ENCODE measurements around the gene RBBP4. TPM values are rescaled to one million over a fixed set of nuclear protein-coding genes. Genes with fewer than 3 reads are reported as not detected.

RBBP4 gene
- 10 to 100 TPM; 28.3 to 47.0 TPM for polyA plus RNA-seq

DNA sequence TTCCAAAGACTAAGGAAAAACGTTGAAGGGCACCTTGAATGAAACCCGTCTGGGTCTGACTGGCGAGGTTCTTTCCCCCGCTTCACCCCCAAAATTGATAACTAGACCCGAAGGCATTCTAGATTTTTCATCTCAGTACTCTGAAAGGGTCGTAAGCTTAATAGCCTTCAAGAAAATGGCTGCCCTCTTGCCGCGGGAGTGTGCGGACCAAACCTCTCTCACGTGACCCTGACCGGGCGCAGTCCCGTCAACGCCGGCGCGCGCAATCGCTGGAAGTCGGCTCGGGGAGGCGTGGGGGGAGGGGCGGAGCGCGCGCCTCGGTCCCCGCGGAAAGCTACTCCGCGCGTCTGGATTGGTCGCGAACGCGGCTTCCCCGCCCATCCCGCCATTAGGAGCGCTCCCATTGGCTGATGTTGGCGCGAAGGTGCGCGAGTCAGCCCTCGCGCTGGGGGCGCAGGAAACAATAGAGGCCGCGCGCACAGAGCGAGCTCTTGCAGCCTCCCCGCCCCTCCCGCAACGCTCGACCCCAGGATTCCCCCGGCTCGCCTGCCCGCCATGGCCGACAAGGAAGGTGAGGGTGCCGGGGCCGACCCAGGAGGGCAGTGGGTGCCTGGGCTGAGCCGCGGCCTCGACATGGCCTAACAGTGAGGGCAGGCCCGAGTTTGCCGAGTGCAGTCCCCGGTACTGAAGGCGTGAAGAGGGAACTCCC is at the start of gene RBBP4:
Gene RBBP4, plus strand, starts transcription at position 457 of the 709 bp plus-strand sequence. Its CDS starts 99 bp downstream, at position 556.
- Histone ChIP-seq H3K27me3 (ENCODE audit: control insufficient read depth in 1 of 2, insufficient read depth in 2 of 2, low read length in 2 of 2) (no peaks in the 10 kb centered on the region), H3K9me3 (ENCODE audit: control insufficient read depth in 2 of 2, insufficient read depth in 1 of 2, low read depth in 1 of 2, low read length in 1 of 2) (no peaks in the 10 kb centered on the region), H3K4me1 (ENCODE audit: control insufficient read depth in 2 of 2, insufficient read depth in 2 of 2, low read length in 1 of 2) (peaks cover 0 to 5% of the 10 kb centered on the region in 2 donors), H3K27ac (ENCODE audit: low read depth in 2 of 2, low read length in 1 of 2) (peak within 1 kb of the TSS; percentile 92 to 98), H3K36me3 (ENCODE audit: control insufficient read depth in 2 of 2, insufficient read depth in 2 of 2, low read length in 1 of 2) (peaks cover 3 to 6% of the 10 kb centered on the region in 2 donors), H3K4me3 (ENCODE audit: low read depth in 1 of 2, low read length in 2 of 2) (peak within 1 kb of the TSS; percentile 85 to 94)
- WGBS, 2 donors, result 0 to 1% methylated on average over 67 of the region's 67 CpGs

DNA sequence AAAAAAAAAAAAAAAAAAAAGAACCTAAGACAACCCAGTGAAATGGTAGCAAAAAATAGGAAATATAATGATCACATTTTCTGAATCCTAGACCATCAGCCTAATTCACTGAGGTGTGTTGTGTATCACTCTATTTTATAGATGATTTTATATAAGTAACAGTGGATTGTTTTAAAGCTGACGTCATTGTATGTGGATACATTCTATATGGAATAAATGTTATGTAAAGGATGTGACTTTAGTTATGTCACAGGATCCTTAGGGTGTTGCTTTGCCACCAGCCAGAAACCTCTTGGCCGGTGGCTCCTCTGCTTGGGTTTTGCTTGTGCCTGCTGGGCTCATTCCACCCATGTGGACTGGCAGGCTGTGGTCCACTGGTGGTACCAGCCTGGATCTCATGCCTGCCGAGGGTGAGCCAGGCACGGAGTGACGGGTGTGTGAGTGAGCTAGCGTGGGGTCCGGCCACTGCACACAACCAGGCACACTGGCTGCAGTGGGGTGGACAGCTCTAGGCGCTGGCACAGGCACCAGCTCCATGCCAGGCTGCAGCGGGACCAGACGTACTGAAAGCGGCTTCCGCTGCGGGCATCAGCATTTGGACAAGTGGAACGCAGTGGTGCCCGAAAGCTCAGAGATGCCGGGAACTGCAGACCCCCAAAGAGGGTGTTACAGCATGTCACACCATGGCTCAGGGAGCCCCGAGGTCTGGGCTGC is 45.1 kb upstream of the RBBP4 start:
- H3K4me1 ChIP-seq (ENCODE audit: control insufficient read depth in 2 of 2, insufficient read depth in 2 of 2, low read length in 1 of 2), result no peaks in the 10 kb centered on the region
- H3K27me3 ChIP-seq (ENCODE audit: control insufficient read depth in 1 of 2, insufficient read depth in 2 of 2, low read length in 2 of 2), result no peaks in the 10 kb centered on the region
- no peak overlapping the region for H3K4me3 ChIP-seq (ENCODE audit: low read depth in 1 of 2, low read length in 2 of 2)
- H3K36me3 ChIP-seq (ENCODE audit: control insufficient read depth in 2 of 2, insufficient read depth in 2 of 2, low read length in 1 of 2), result no peaks in the 10 kb centered on the region
- no peak overlapping the region for H3K27ac ChIP-seq (ENCODE audit: low read depth in 2 of 2, low read length in 1 of 2)
- WGBS, 2 donors, result 93 to 94% methylated on average over 17 of the region's 17 CpGs
- H3K9me3 ChIP-seq (ENCODE audit: control insufficient read depth in 2 of 2, insufficient read depth in 1 of 2, low read depth in 1 of 2, low read length in 1 of 2), result no peaks in the 10 kb centered on the region

DNA sequence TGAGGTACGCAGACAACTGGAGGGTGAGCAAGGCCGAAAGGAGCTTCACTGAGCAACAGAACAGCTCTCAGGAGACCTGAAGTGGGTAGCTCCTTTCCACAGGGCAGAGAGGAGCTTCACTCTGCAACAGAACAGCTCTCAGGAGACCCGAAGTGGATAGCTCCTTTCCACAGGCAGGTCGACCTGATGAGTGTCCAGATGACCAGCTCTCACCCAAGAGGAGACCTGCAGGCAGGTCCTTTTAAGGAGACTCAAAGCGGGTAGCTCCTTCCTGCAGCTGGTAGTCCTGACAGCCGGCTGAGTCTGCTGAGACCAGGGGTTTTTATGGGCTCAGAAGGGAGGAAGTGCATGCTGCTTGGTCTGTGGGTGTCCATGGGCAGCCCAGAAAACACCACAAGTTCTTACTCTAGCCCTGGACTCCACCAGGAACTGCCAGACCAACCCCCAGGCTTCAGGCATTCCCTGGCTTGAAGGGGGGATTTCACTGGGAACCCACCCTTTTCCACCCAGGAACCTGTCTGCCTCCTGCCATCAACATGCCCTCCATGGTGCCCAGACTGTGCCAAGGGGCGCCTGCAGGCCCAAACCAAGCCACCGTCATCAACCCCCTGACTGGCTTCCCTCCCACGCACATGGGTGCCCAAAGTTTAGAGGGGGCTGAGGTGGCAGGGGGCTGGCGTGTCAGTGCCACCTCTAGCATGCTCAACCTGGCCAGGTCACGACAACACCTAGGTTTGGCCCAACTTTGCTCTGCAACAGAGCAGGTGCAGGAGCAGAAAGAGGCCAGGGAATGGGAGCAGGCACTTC is 44.2 kb upstream of the RBBP4 start:
- no peaks in the 10 kb centered on the region for H3K4me1 ChIP-seq (ENCODE audit: control insufficient read depth in 2 of 2, insufficient read depth in 2 of 2, low read length in 1 of 2)
- no peak overlapping the region for H3K4me3 ChIP-seq (ENCODE audit: low read depth in 1 of 2, low read length in 2 of 2)
- no peak overlapping the region for H3K27ac ChIP-seq (ENCODE audit: low read depth in 2 of 2, low read length in 1 of 2)
- no peaks in the 10 kb centered on the region for H3K36me3 ChIP-seq (ENCODE audit: control insufficient read depth in 2 of 2, insufficient read depth in 2 of 2, low read length in 1 of 2)
- H3K9me3 ChIP-seq (ENCODE audit: control insufficient read depth in 2 of 2, insufficient read depth in 1 of 2, low read depth in 1 of 2, low read length in 1 of 2), result no peaks in the 10 kb centered on the region
- 89 to 92% methylated on average over 11 of the region's 11 CpGs for WGBS, 2 donors
- no peaks in the 10 kb centered on the region for H3K27me3 ChIP-seq (ENCODE audit: control insufficient read depth in 1 of 2, insufficient read depth in 2 of 2, low read length in 2 of 2)

DNA sequence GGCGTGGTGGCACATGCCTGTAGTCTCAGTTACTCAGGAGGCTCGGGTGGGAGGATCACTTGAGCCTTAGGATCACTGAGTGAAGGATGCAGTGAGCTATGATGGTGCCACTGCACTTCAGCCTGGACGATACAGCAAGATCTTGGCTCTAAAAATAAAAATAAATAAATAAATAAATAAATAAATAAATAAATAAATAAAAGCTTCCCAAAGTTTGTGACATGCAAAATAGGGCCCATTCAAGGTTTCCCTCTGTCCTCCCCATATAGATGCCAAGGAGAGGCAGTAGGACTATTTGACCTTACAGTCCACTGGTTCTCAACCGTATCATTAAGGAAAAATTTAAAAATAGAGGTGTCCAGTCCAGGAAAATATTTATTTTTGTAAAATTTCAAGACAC is 41.8 kb upstream of the RBBP4 start:
- WGBS, 2 donors, result 81 to 90% methylated on average over 4 of the region's 4 CpGs
- Histone ChIP-seq H3K27ac (ENCODE audit: low read depth in 2 of 2, low read length in 1 of 2) (no peak overlapping the region), H3K4me3 (ENCODE audit: low read depth in 1 of 2, low read length in 2 of 2) (no peak overlapping the region), H3K36me3 (ENCODE audit: control insufficient read depth in 2 of 2, insufficient read depth in 2 of 2, low read length in 1 of 2) (no peaks in the 10 kb centered on the region), H3K4me1 (ENCODE audit: control insufficient read depth in 2 of 2, insufficient read depth in 2 of 2, low read length in 1 of 2) (no peaks in the 10 kb centered on the region), H3K27me3 (ENCODE audit: control insufficient read depth in 1 of 2, insufficient read depth in 2 of 2, low read length in 2 of 2) (no peaks in the 10 kb centered on the region), H3K9me3 (ENCODE audit: control insufficient read depth in 2 of 2, insufficient read depth in 1 of 2, low read depth in 1 of 2, low read length in 1 of 2) (no peaks in the 10 kb centered on the region)

DNA sequence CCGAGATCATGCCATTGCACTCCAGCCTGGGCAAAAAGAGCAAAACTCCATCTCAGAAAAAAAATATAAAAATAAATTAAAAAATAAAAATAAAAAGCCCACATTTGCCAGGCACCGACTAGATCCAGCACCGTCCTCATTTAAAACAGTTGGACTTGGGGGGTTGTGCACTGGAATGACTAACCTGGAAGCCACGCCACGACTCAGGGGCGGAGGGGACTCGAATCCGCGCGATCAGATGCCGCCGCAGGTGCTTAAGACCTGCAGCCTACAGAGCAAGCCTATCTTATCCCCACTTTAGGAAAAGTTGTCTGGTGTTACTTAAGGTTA is 39.2 kb upstream of the RBBP4 start:
- Histone ChIP-seq H3K4me3 (ENCODE audit: low read depth in 1 of 2, low read length in 2 of 2) (peak overlapping the region; percentile 40 to 53), H3K27me3 (ENCODE audit: control insufficient read depth in 1 of 2, insufficient read depth in 2 of 2, low read length in 2 of 2) (no peaks in the 10 kb centered on the region), H3K4me1 (ENCODE audit: control insufficient read depth in 2 of 2, insufficient read depth in 2 of 2, low read length in 1 of 2) (no peaks in the 10 kb centered on the region), H3K36me3 (ENCODE audit: control insufficient read depth in 2 of 2, insufficient read depth in 2 of 2, low read length in 1 of 2) (no peaks in the 10 kb centered on the region), H3K27ac (ENCODE audit: low read depth in 2 of 2, low read length in 1 of 2) (no peak overlapping the region), H3K9me3 (ENCODE audit: control insufficient read depth in 2 of 2, insufficient read depth in 1 of 2, low read depth in 1 of 2, low read length in 1 of 2) (no peaks in the 10 kb centered on the region)
- WGBS, 2 donors, result 6 to 8% methylated on average over 12 of the region's 12 CpGs

DNA sequence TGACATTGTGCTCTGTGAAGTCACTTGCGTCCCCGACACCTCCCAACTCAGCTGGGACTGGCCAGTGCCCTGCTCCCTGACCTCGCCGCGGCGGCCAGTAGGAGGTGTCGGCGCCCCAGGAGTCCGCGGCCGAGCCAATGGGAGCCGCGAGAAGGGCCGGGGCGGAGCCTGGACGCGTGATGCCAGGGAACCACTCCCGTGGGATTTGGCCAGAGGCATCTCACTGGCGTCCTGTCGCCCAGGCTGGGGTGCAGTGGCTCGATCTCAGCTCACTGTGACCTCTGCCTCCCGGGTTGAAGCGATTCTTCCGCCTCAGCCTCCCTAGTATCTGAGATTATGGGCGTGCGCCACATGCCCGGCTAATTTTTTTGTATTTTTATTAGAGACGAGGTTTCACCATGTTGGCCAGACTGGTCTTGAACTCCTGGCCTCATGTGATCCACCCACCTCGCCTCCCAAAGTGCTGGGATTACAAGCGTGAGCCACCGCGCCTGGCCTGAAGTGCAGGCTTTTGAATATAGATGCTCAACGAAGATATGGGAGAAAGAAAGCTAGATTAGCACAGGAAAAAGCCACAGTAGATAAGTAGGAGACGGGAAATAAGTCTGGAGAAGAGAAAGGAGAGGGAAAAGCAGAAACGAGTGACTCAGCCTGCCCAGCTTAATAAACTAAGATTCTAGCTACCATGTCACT is 38.7 kb upstream of the RBBP4 start:
- H3K4me3 ChIP-seq (ENCODE audit: low read depth in 1 of 2, low read length in 2 of 2), result peak overlapping the region; percentile 40 to 53
- no peak overlapping the region for H3K27ac ChIP-seq (ENCODE audit: low read depth in 2 of 2, low read length in 1 of 2)
- 5 to 7% methylated on average over 34 to 35 of the region's 35 CpGs for WGBS, 2 donors
- H3K36me3 ChIP-seq (ENCODE audit: control insufficient read depth in 2 of 2, insufficient read depth in 2 of 2, low read length in 1 of 2), result no peaks in the 10 kb centered on the region
- H3K4me1 ChIP-seq (ENCODE audit: control insufficient read depth in 2 of 2, insufficient read depth in 2 of 2, low read length in 1 of 2), result no peaks in the 10 kb centered on the region
- H3K9me3 ChIP-seq (ENCODE audit: control insufficient read depth in 2 of 2, insufficient read depth in 1 of 2, low read depth in 1 of 2, low read length in 1 of 2), result no peaks in the 10 kb centered on the region
- no peaks in the 10 kb centered on the region for H3K27me3 ChIP-seq (ENCODE audit: control insufficient read depth in 1 of 2, insufficient read depth in 2 of 2, low read length in 2 of 2)

DNA sequence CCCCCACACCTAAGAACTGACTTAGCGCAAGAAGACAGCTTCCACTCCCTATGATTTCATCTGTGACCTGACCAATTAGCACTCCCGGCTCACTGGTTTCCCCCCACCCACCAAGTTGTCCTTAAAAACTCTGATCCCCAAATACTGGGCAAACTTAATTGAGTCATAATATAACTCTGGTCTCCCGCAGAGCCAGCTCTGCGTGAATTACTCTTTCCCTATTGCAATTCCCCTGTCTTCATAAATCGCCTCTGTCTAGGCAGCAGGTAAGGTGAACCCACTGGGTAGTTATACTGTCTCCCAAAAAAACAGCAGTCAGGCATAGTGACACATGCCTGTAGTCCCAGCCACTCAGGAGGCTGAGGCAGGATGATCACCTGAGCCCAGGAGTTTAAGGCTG is 37.5 kb upstream of the RBBP4 start:
- no peaks in the 10 kb centered on the region for H3K36me3 ChIP-seq (ENCODE audit: control insufficient read depth in 2 of 2, insufficient read depth in 2 of 2, low read length in 1 of 2)
- H3K27ac ChIP-seq (ENCODE audit: low read depth in 2 of 2, low read length in 1 of 2), result no peak overlapping the region
- H3K4me3 ChIP-seq (ENCODE audit: low read depth in 1 of 2, low read length in 2 of 2), result no peak overlapping the region
- 88% methylated on average over 5 of the region's 5 CpGs for WGBS, 2 donors
- H3K4me1 ChIP-seq (ENCODE audit: control insufficient read depth in 2 of 2, insufficient read depth in 2 of 2, low read length in 1 of 2), result no peaks in the 10 kb centered on the region
- H3K9me3 ChIP-seq (ENCODE audit: control insufficient read depth in 2 of 2, insufficient read depth in 1 of 2, low read depth in 1 of 2, low read length in 1 of 2), result no peaks in the 10 kb centered on the region
- no peaks in the 10 kb centered on the region for H3K27me3 ChIP-seq (ENCODE audit: control insufficient read depth in 1 of 2, insufficient read depth in 2 of 2, low read length in 2 of 2)

DNA sequence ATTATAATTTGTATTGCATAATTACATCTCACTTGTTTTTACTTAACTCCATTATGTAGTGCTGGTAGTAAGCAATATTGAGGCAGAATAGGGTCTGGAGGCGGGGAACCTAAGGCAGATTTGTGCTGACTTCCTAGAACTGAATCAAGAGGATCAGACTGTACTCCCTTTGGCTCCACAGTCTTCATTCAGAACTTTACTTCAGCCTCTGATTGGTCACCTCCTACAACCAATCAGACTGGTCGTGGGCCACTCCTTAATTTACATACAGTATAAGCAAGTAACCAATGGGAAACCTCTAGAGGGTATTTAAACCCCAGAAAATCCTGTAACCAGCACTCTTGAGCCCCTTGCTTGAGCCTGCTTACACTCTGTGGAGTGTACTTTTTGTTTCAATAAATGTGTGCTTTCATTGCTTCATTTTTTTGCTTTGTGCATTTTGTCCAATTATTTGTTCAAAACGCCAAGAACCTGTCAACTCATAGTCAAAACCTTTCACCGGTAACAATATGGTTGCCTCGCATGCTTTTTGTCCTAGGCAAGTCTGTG is 32.3 kb upstream of the RBBP4 start:
- Histone ChIP-seq H3K9me3 (ENCODE audit: control insufficient read depth in 2 of 2, insufficient read depth in 1 of 2, low read depth in 1 of 2, low read length in 1 of 2) (no peaks in the 10 kb centered on the region), H3K27me3 (ENCODE audit: control insufficient read depth in 1 of 2, insufficient read depth in 2 of 2, low read length in 2 of 2) (no peaks in the 10 kb centered on the region), H3K4me3 (ENCODE audit: low read depth in 1 of 2, low read length in 2 of 2) (no peak overlapping the region), H3K27ac (ENCODE audit: low read depth in 2 of 2, low read length in 1 of 2) (no peak overlapping the region), H3K4me1 (ENCODE audit: control insufficient read depth in 2 of 2, insufficient read depth in 2 of 2, low read length in 1 of 2) (no peaks in the 10 kb centered on the region), H3K36me3 (ENCODE audit: control insufficient read depth in 2 of 2, insufficient read depth in 2 of 2, low read length in 1 of 2) (no peaks in the 10 kb centered on the region)
- 93 to 97% methylated on average over 5 of the region's 5 CpGs for whole genome bisulfite sequencing, 2 donors
